ENCODE data around the gene CTNNA3.

The CTNNA3 gene

DNA sequence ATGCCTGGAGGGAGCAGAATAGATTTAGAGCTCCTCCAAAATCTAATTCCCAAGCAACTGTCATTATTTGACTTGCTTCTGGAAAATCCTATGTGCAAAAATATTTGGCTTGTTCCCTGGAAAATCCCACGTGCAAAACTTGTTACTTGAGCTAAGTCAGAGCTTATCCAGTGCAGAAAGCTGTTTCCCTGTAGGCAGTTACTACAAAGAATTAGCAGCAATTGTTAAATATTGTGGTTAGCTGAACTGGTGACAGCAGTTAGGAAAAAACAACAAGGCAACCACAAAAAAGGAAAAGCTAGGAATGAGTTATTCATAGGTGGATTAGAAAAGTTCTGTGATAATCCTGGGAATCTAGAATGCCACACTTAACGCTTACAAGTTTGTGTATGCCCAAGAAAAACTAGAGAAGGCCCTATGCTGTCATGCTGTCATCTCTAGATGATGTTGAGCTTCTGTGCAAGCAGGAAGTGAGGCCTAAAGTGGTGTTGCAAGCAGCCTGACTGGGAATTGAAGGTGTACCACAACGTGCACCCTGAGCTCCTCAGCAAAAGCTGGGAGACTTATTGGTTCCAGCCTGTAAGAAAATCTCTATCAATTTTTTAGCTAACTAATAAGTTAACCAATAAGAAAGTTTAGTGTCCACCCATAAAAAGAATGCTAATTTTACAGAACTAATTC, 1508.8 kb downstream of the CTNNA3 start:
- H3K9me3 ChIP-seq (ENCODE audit: control insufficient read depth, low read length): no peaks in the 10 kb centered on the region
- H3K9ac ChIP-seq (ENCODE audit: low read length): no peak overlapping the region
- H3K27me3 ChIP-seq (ENCODE audit: control insufficient read depth, insufficient read depth, low read length): no peaks in the 10 kb centered on the region
- H3K36me3 ChIP-seq (ENCODE audit: control insufficient read depth, insufficient read depth, low read length): no peaks in the 10 kb centered on the region
- peaks cover 2% of the 10 kb centered on the region for H3K4me1 ChIP-seq (ENCODE audit: control insufficient read depth, insufficient read depth, low read length)
- H3K4me3 ChIP-seq (ENCODE audit: low read length): no peak overlapping the region

DNA sequence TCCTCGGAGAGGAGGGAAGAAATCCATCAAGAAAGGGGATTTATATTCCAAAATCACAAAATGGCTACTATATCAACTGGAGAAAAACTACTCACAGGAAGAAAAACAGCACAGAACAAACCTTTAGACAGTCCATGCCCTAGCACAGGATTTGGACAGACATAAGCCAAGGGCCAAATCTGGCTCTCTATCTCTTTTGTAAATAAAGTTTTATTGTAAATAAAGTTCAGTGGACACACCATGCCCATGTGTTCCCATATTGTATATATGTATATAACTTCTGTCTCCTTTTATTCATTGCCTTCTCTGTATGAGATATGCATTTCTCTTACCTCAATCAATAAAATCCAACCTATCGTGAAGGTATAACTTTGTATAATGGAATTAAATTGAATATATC, 1513.0 kb downstream of the CTNNA3 start:
- no peaks in the 10 kb centered on the region for H3K36me3 ChIP-seq (ENCODE audit: control insufficient read depth, insufficient read depth, low read length)

DNA sequence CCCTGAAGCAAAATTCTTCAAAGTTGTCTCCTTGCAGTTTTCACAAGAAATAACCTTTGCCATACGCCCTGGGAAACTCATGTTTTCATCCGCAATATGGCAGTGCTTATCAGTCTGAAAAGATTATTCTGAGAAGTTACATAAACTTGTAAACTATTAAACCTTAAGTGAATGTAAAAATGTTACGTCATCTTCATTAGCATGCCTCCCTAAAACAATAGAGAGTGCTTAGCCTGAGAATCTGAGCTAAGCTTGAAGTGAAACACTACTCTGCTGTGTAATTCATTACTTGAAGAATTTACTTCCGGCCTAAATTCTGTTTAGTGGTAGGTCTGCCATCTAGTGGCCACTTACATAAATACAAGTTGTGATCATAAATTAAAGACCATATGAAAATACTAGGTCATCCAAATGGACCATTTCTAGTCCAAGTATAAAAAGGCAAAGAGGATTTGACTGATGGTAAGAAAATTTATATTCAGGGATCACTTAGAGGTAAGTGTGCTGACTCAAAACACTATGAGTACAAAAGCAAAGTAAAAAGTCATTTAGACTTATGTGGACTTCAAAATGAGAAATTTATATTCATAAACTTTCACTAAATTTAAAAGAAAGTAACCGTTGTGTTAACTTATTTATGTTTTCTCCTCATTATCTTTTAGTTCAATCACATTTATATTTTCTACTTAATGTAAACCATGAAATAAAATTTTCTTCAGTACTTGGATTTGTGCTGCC, 1515.2 kb downstream of the CTNNA3 start:
- Histone ChIP-seq H3K27me3 (ENCODE audit: control insufficient read depth, insufficient read depth, low read length) (no peaks in the 10 kb centered on the region), H3K9ac (ENCODE audit: low read length) (no peak overlapping the region), H3K4me3 (ENCODE audit: low read length) (no peak overlapping the region)

More for the DNA sequence above, 1513.0 kb downstream of the CTNNA3 start:
- H3K9ac ChIP-seq (ENCODE audit: low read length): no peak overlapping the region
- H3K27me3 ChIP-seq (ENCODE audit: control insufficient read depth, insufficient read depth, low read length): no peaks in the 10 kb centered on the region
- H3K4me3 ChIP-seq (ENCODE audit: low read length): no peak overlapping the region
- peaks cover 5% of the 10 kb centered on the region for H3K4me1 ChIP-seq (ENCODE audit: control insufficient read depth, insufficient read depth, low read length)
- H3K9me3 ChIP-seq (ENCODE audit: control insufficient read depth, low read length): no peaks in the 10 kb centered on the region

DNA sequence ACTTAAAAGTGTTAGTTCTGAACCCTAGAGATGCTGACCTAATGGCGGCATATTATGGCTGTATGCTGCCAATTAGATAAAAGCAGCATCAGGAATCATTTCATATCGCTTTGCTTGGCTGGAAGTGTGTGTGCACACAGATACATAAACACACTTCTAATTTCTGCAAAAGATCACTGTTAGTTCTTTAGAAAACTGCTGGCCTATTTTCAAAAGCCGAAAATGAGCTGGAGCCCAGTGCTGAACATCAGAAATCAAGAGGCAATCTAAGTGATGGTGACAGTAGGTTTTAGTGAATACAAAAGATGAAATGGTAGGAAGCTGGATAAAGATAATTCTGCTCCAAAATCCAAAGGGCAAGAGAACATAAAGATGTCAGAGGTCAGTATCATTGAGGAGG, 1516.0 kb downstream of the CTNNA3 start:
- no peak overlapping the region for H3K4me3 ChIP-seq (ENCODE audit: low read length)
- no peaks in the 10 kb centered on the region for H3K36me3 ChIP-seq (ENCODE audit: control insufficient read depth, insufficient read depth, low read length)
- H3K27me3 ChIP-seq (ENCODE audit: control insufficient read depth, insufficient read depth, low read length): no peaks in the 10 kb centered on the region
- no peaks in the 10 kb centered on the region for H3K9me3 ChIP-seq (ENCODE audit: control insufficient read depth, low read length)
- H3K9ac ChIP-seq (ENCODE audit: low read length): no peak overlapping the region
- peaks cover 5% of the 10 kb centered on the region for H3K4me1 ChIP-seq (ENCODE audit: control insufficient read depth, insufficient read depth, low read length)

More for the DNA sequence above, 1515.2 kb downstream of the CTNNA3 start:
- H3K4me1 ChIP-seq (ENCODE audit: control insufficient read depth, insufficient read depth, low read length): peaks cover 5% of the 10 kb centered on the region
- no peaks in the 10 kb centered on the region for H3K9me3 ChIP-seq (ENCODE audit: control insufficient read depth, low read length)
- H3K36me3 ChIP-seq (ENCODE audit: control insufficient read depth, insufficient read depth, low read length): no peaks in the 10 kb centered on the region

DNA sequence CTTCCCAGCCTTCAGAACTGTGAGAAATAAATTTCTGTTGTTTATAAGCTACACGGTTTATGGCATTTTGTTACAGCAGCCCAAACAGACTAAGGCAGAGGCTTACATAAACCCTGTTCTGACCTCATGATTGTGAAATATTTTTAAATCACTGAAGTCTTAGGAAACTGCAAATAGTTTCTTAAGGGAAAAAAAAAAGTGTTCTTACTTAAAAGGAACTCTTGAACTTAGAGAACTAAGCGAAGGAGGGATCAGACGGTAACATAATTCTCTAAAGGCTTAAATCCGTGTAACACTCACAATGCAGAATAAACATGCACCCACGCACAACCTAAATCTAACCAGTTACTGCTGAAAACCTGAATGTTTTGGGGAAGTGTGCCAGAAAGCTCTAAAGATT, 1519.2 kb downstream of the CTNNA3 start:
- Histone ChIP-seq H3K27me3 (ENCODE audit: control insufficient read depth, insufficient read depth, low read length) (no peaks in the 10 kb centered on the region), H3K9ac (ENCODE audit: low read length) (no peak overlapping the region), H3K4me3 (ENCODE audit: low read length) (no peak overlapping the region), H3K36me3 (ENCODE audit: control insufficient read depth, insufficient read depth, low read length) (no peaks in the 10 kb centered on the region), H3K4me1 (ENCODE audit: control insufficient read depth, insufficient read depth, low read length) (peaks cover 5% of the 10 kb centered on the region), H3K9me3 (ENCODE audit: control insufficient read depth, low read length) (no peaks in the 10 kb centered on the region)

DNA sequence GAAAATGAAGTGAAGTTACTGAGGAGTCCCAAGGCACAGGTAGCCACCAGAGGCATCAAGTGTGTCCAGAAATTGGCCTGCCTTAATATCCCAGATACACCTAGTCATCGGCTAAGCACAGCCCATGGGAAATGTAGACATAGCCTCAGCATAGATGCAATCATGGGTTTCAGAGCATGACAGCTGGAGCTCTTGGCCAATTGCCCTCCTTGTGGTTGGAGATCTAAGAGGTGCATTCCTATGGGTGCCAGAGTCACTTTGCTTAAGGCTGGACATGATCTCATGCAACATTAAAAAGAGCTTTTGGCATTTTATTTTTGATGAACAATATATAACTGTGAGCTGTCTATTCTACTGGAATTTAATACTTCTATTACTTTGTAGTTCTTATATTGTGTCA, 1528.2 kb downstream of the CTNNA3 start:
- no peaks in the 10 kb centered on the region for H3K4me1 ChIP-seq (ENCODE audit: control insufficient read depth, insufficient read depth, low read length)
- H3K36me3 ChIP-seq (ENCODE audit: control insufficient read depth, insufficient read depth, low read length): no peaks in the 10 kb centered on the region
- H3K27me3 ChIP-seq (ENCODE audit: control insufficient read depth, insufficient read depth, low read length): no peaks in the 10 kb centered on the region
- no peak overlapping the region for H3K4me3 ChIP-seq (ENCODE audit: low read length)
- H3K9me3 ChIP-seq (ENCODE audit: control insufficient read depth, low read length): no peaks in the 10 kb centered on the region
- no peak overlapping the region for H3K9ac ChIP-seq (ENCODE audit: low read length)

DNA sequence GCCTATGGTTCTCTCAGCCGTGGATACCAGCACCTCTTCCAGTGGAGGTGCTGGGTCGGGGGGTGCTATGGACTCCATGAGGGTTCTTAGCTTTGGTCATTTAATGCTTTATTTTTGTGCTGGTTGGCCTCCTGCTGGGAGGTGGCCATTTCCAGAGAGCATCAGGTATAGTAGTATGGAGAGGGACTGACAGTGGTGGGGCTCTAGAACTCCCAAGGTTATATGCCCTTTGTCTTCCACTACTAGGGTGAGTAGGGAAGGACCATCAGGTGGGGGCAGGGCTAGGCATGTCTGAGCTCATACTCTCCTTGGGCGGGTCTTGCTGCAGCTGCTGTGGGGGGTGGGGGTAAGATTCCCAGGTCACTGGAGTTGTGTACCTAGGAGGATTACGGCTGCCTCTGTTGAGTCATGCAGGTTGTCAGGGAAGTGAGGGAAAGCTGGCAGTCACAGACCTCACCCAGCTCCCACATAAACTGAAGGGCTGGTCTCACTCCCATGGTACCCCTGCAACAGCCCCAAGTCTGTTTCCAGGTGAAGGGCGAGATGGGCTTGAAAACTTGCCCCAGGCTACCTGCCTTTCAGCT, 1533.3 kb downstream of the CTNNA3 start:
- no peak overlapping the region for H3K9ac ChIP-seq (ENCODE audit: low read length)
- H3K4me1 ChIP-seq (ENCODE audit: control insufficient read depth, insufficient read depth, low read length): no peaks in the 10 kb centered on the region
- no peaks in the 10 kb centered on the region for H3K9me3 ChIP-seq (ENCODE audit: control insufficient read depth, low read length)
- H3K27me3 ChIP-seq (ENCODE audit: control insufficient read depth, insufficient read depth, low read length): no peaks in the 10 kb centered on the region
- no peak overlapping the region for H3K4me3 ChIP-seq (ENCODE audit: low read length)
- no peaks in the 10 kb centered on the region for H3K36me3 ChIP-seq (ENCODE audit: control insufficient read depth, insufficient read depth, low read length)

DNA sequence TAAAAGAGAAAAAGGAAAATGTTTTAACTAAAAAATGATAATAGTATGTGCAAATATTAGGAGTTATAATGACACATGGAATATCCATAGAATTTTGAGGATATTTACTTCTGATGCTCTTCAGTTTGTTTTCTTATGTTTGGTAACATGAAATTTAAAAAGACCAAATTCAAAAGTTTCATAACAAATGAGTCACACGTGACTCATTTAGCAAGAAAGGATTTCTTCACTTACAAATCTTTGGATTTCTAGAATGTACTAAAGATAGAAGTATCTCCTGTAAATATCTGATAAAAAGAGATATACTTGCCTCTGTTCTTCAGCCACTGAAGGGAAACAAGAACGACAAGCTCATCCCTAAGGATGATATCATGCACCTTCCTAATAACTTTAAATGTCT, 1544.6 kb downstream of the CTNNA3 start:
- H3K9ac ChIP-seq (ENCODE audit: low read length): no peak overlapping the region
- no peaks in the 10 kb centered on the region for H3K36me3 ChIP-seq (ENCODE audit: control insufficient read depth, insufficient read depth, low read length)
- H3K4me3 ChIP-seq (ENCODE audit: low read length): no peak overlapping the region
- H3K9me3 ChIP-seq (ENCODE audit: control insufficient read depth, low read length): no peaks in the 10 kb centered on the region
- no peaks in the 10 kb centered on the region for H3K4me1 ChIP-seq (ENCODE audit: control insufficient read depth, insufficient read depth, low read length)
- no peaks in the 10 kb centered on the region for H3K27me3 ChIP-seq (ENCODE audit: control insufficient read depth, insufficient read depth, low read length)

DNA sequence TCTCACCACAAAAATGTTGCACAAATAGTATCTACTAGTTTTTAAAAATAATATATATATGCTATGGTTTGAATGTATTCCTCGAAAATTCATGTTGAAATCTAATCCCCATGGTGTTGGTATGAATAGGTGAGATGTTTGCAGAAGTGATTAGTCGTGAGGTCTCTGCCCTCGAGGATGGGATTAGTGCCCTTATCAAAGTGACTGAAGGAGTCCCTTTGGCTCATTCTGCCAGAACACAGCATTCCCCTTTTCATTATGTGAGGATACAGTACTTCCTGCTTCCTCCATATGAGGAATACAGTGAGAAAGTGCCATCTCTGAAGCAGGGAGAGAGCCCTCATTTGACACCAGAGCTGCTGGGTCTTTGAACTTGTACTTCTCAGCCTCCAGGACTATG, 1547.7 kb downstream of the CTNNA3 start:
- Histone ChIP-seq H3K9ac (ENCODE audit: low read length) (no peak overlapping the region), H3K4me1 (ENCODE audit: control insufficient read depth, insufficient read depth, low read length) (no peaks in the 10 kb centered on the region), H3K4me3 (ENCODE audit: low read length) (no peak overlapping the region), H3K9me3 (ENCODE audit: control insufficient read depth, low read length) (no peaks in the 10 kb centered on the region), H3K27me3 (ENCODE audit: control insufficient read depth, insufficient read depth, low read length) (no peaks in the 10 kb centered on the region), H3K36me3 (ENCODE audit: control insufficient read depth, insufficient read depth, low read length) (no peaks in the 10 kb centered on the region)

DNA sequence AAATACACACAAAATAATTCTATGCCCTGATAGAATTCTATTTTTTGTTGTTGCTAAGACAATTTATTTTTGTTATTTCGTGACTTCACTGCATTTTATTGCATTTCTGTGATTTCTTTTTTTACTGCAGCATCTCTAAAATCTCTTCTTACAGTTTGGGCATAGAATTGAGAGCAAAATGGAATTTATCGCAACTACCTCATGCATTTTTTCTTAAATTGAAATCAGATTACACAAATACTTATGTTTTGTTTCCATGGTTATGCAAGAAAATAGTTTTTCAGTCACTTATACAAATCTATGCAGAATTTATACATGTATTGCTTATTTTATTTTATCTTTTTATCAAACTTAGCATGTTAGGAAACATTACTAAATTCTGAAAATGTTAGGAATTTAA, 1552.0 kb downstream of the CTNNA3 start:
- Histone ChIP-seq H3K4me1 (ENCODE audit: control insufficient read depth, insufficient read depth, low read length) (no peaks in the 10 kb centered on the region), H3K4me3 (ENCODE audit: low read length) (no peak overlapping the region), H3K27me3 (ENCODE audit: control insufficient read depth, insufficient read depth, low read length) (no peaks in the 10 kb centered on the region), H3K9me3 (ENCODE audit: control insufficient read depth, low read length) (no peaks in the 10 kb centered on the region), H3K36me3 (ENCODE audit: control insufficient read depth, insufficient read depth, low read length) (no peaks in the 10 kb centered on the region), H3K9ac (ENCODE audit: low read length) (no peak overlapping the region)

DNA sequence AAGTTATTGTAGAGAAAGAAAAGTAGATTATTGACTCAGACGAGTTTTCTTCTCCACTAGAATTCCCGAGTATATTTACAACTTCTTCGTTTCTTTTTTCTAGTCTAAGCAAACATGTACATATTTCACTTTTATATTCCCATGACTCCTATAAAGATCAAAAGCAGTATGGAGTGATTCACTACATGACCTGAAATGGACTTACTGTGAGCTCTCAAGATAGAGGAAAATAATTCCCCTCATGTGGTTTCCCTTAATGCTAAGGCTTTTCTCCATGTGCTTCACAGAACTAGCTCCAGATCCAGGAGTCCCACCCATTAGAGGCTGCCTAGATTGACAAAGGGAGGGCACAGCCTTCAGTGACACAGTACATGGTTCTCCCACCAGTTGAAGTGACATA, 1593.2 kb downstream of the CTNNA3 start:
- Histone ChIP-seq H3K9ac (ENCODE audit: low read length) (no peak overlapping the region), H3K4me1 (ENCODE audit: control insufficient read depth, insufficient read depth, low read length) (no peaks in the 10 kb centered on the region), H3K4me3 (ENCODE audit: low read length) (no peak overlapping the region), H3K27me3 (ENCODE audit: control insufficient read depth, insufficient read depth, low read length) (no peaks in the 10 kb centered on the region), H3K36me3 (ENCODE audit: control insufficient read depth, insufficient read depth, low read length) (no peaks in the 10 kb centered on the region), H3K9me3 (ENCODE audit: control insufficient read depth, low read length) (no peaks in the 10 kb centered on the region)
